Chondrocyte (in vitro differentiated cells): Measurements from ENCODE around the gene NTRK2. TPM values are rescaled to one million over a fixed set of nuclear protein-coding genes. Genes with fewer than 3 reads are reported as not detected.
A peak's percentile ranks its signal among the peaks of the same experiment; 100 is the strongest.

Experiments used
- DNase-seq: peaks from one replicate; pipeline ENCODE4 v3.0.0; 2021; ENCODE audit warnings: mixed read lengths, low spot score
- H3K27ac Mint-ChIP-seq: one replicate; pipeline ENCODE4 v1.8.0; 2021; ENCODE audit warnings: mild to moderate bottlenecking, moderate library complexity, mixed read lengths; ENCODE audit not compliant: unreplicated experiment
- H3K27me3 Mint-ChIP-seq: 2 replicates; pipeline ENCODE4 v1.8.0; 2021; ENCODE audit warnings: low read depth, mixed read lengths
- H3K36me3 Mint-ChIP-seq: 2 replicates; pipeline ENCODE4 v1.8.0; 2021; ENCODE audit warnings: low read depth, mixed read lengths
- H3K4me1 Mint-ChIP-seq: 2 replicates; pipeline ENCODE4 v1.8.0; 2021; ENCODE audit warnings: low read depth, mild to moderate bottlenecking, mixed read lengths
- H3K4me3 Mint-ChIP-seq: one replicate; pipeline ENCODE4 v1.8.0; 2021; ENCODE audit warnings: mild to moderate bottlenecking, moderate library complexity, mixed read lengths; ENCODE audit not compliant: unreplicated experiment
- H3K9me3 Mint-ChIP-seq: 2 replicates; pipeline ENCODE4 v1.8.0; 2021; ENCODE audit warnings: low read depth, mixed read lengths
- total RNA-seq: library from RNA; stranded (reverse); gene quantifications from 3 replicates; pipeline ENCODE4 v1.2.1, GENCODE V29; 2021
- TF ChIP-seq, protein P1 (sequence below): fragments of 200-600 bp; sonication (generic); IDR thresholded peaks from 2 replicates; pipeline ENCODE4 v1.5.0; 2021; ENCODE audit warnings: antibody characterized with exemption, mild to moderate bottlenecking, moderate library complexity

NTRK2 gene
- total RNA-seq, 1 donor from 2014 or later = 40.0 TPM

- DNase-seq = no peak
- H3K36me3 Mint-ChIP-seq = peaks cover 2% of the 10 kb centered on the region
- H3K27me3 Mint-ChIP-seq = no peaks in the 10 kb centered on the region
These were observed 263.5 kb downstream of the NTRK2 start for GRCh38 chr9:84932915-84933527.

GRCh38 chr9:84935528-84936117, 266.1 kb downstream of the NTRK2 start:
- Mint-ChIP-seq H3K4me3 (no peak overlapping the region), H3K9me3 (no peaks in the 10 kb centered on the region), H3K4me1 (peaks cover 25% of the 10 kb centered on the region), H3K27me3 (no peaks in the 10 kb centered on the region), H3K27ac (no peak overlapping the region), H3K36me3 (peaks cover 2% of the 10 kb centered on the region)
- TF ChIP-seq, protein P1, sequence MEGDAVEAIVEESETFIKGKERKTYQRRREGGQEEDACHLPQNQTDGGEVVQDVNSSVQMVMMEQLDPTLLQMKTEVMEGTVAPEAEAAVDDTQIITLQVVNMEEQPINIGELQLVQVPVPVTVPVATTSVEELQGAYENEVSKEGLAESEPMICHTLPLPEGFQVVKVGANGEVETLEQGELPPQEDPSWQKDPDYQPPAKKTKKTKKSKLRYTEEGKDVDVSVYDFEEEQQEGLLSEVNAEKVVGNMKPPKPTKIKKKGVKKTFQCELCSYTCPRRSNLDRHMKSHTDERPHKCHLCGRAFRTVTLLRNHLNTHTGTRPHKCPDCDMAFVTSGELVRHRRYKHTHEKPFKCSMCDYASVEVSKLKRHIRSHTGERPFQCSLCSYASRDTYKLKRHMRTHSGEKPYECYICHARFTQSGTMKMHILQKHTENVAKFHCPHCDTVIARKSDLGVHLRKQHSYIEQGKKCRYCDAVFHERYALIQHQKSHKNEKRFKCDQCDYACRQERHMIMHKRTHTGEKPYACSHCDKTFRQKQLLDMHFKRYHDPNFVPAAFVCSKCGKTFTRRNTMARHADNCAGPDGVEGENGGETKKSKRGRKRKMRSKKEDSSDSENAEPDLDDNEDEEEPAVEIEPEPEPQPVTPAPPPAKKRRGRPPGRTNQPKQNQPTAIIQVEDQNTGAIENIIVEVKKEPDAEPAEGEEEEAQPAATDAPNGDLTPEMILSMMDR = no peak
- no peak for DNase-seq

More at GRCh38 chr9:84932915-84933527, 263.5 kb downstream of the NTRK2 start:
- Mint-ChIP-seq H3K4me1 (peaks cover 10% of the 10 kb centered on the region), H3K4me3 (no peak overlapping the region), H3K27ac (no peak overlapping the region), H3K9me3 (no peaks in the 10 kb centered on the region)
- TF ChIP-seq, protein P1 = peak; percentile 72

DNA sequence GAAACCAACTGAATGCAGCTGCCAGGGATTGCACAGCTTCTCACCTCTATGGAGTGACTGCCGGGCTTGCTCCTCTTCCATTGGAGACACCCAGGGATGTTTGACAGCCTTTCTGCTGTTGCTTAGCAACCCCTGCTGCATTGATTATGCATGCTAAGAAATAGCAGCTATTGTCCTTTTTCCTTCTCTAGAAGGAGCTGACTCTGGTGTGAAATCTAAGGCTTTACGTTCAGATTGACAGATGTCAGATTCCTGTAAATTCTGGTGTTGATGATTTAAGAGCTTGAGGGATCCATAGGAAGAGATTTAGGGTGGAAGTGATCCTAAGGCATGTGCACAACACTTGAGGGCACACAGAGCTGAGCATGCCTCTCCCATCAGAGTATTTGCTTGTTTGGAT, 267.7 kb downstream of the NTRK2 start:
- Mint-ChIP-seq H3K27ac (no peak overlapping the region), H3K4me1 (peaks cover 32% of the 10 kb centered on the region), H3K27me3 (no peaks in the 10 kb centered on the region), H3K4me3 (no peak overlapping the region), H3K36me3 (peaks cover 2% of the 10 kb centered on the region), H3K9me3 (no peaks in the 10 kb centered on the region)
- TF ChIP-seq, protein P1 = no peak
- DNase-seq = no peak

GRCh38 chr9:84937581-84937980, 268.1 kb downstream of the NTRK2 start:
- Mint-ChIP-seq H3K36me3 (peaks cover 2% of the 10 kb centered on the region), H3K9me3 (no peaks in the 10 kb centered on the region)

GRCh38 chr9:84939774-84940173, 270.2 kb downstream of the NTRK2 start:
- Mint-ChIP-seq H3K27me3 (no peaks in the 10 kb centered on the region), H3K36me3 (peaks cover 1% of the 10 kb centered on the region), H3K27ac (no peak overlapping the region), H3K4me1 (peaks cover 29% of the 10 kb centered on the region), H3K9me3 (no peaks in the 10 kb centered on the region), H3K4me3 (no peak overlapping the region)
- no peak for DNase-seq
- TF ChIP-seq, protein P1 = no peak

More at GRCh38 chr9:84937581-84937980, 268.1 kb downstream of the NTRK2 start:
- H3K4me3 Mint-ChIP-seq = no peak overlapping the region
- H3K27me3 Mint-ChIP-seq = no peaks in the 10 kb centered on the region
- TF ChIP-seq, protein P1 = no peak
- no peak overlapping the region for H3K27ac Mint-ChIP-seq
- peaks cover 32% of the 10 kb centered on the region for H3K4me1 Mint-ChIP-seq
- DNase-seq = no peak
